PC-9 (cell line): ENCODE results near the gene TTBK2.

Experiments
- CTCF ChIP-seq: fragments of 200-600 bp; sonication (generic); conservative IDR thresholded peaks from 2 replicates; pipeline ENCODE4 v1.6.1; 2017; ENCODE audit warnings: mixed run types, antibody characterized with exemption, mild to moderate bottlenecking, moderate library complexity
- EZH2 ChIP-seq: fragments of 200-600 bp; sonication (generic); IDR thresholded peaks from 2 replicates; pipeline ENCODE4 v1.8.0; 2017; ENCODE audit warnings: antibody characterized with exemption, low read depth

- no peak for TF ChIP-seq CTCF
- no peak for TF ChIP-seq EZH2
These were observed 145.2 kb downstream of the TTBK2 start for GRCh38 chr15:42775416-42775815.
